ENCODE data around the gene COL9A1.

COL9A1 gene

GRCh38 chr6:70286905-70287304, 16.0 kb downstream of the COL9A1 start:
- DNase-seq, result no peak

GRCh38 chr6:70285201-70285600, 17.7 kb downstream of the COL9A1 start:
- DNase-seq, result no peak

GRCh38 chr6:70282919-70283461, 19.9 kb downstream of the COL9A1 start:
- DNase-seq, result no peak

- DNase-seq, result no peak
Observed at GRCh38 chr6:70282312-70282918, 20.5 kb downstream of the COL9A1 start.

- no peak for DNase-seq
Observed at GRCh38 chr6:70281923-70282311, 21.0 kb downstream of the COL9A1 start.

- no peak for DNase-seq
Observed at GRCh38 chr6:70280400-70280853, 22.5 kb downstream of the COL9A1 start.

GRCh38 chr6:70277470-70277869, 25.4 kb downstream of the COL9A1 start:
- no peak for DNase-seq

- DNase-seq, result no peak
Observed at GRCh38 chr6:70274338-70274737, 28.5 kb downstream of the COL9A1 start.

- no peak for DNase-seq
Observed at GRCh38 chr6:70272071-70272470, 30.8 kb downstream of the COL9A1 start.

GRCh38 chr6:70270287-70271005, 32.4 kb downstream of the COL9A1 start:
- DNase-seq, result no peak

- no peak for DNase-seq
Observed at GRCh38 chr6:70266142-70266541, 36.7 kb downstream of the COL9A1 start.

- DNase-seq, result no peak
Observed at GRCh38 chr6:70264306-70264705, 38.6 kb downstream of the COL9A1 start.

- DNase-seq, result no peak
Observed at GRCh38 chr6:70258483-70258882, 44.4 kb downstream of the COL9A1 start.

GRCh38 chr6:70257768-70258273, 45.1 kb downstream of the COL9A1 start:
- no peak for DNase-seq

- DNase-seq, result no peak
Observed at GRCh38 chr6:70254784-70255183, 48.1 kb downstream of the COL9A1 start.

- DNase-seq, result no peak
Observed at GRCh38 chr6:70253923-70254322, 49.0 kb downstream of the COL9A1 start.

GRCh38 chr6:70252604-70253003, 50.3 kb downstream of the COL9A1 start:
- no peak for DNase-seq

GRCh38 chr6:70246118-70246517, 56.8 kb downstream of the COL9A1 start:
- DNase-seq, result no peak

GRCh38 chr6:70241991-70242420, 60.9 kb downstream of the COL9A1 start:
- DNase-seq, result no peak

GRCh38 chr6:70241031-70241430, 61.9 kb downstream of the COL9A1 start:
- no peak for DNase-seq

- DNase-seq, result no peak
Observed at GRCh38 chr6:70236343-70236742, 66.5 kb downstream of the COL9A1 start.

- DNase-seq, result no peak
Observed at GRCh38 chr6:70234561-70235236, 68.2 kb downstream of the COL9A1 start.

GRCh38 chr6:70231311-70231710, 71.6 kb downstream of the COL9A1 start:
- no peak for DNase-seq
